Breast epithelium (tissue), 4 donors: ENCODE measurements around the gene FBN1. TPM values are rescaled to one million over a fixed set of nuclear protein-coding genes. Genes with fewer than 3 reads are reported as not detected.

Source experiments
- DNase-seq, 2 donors: peaks; one replicate each; pipeline ENCODE4 v3.0.0-alpha.2; 2019; ENCODE audit warnings: low spot score in 2 of 2
- H3K27ac ChIP-seq, 2 donors: fragments of 200-600 bp; sonication (generic) in 1 of 2; one replicate each; pipeline ENCODE4 v1.5.1; 2016 to 2019; ENCODE audit warnings: mild to moderate bottlenecking in 1 of 2
- H3K27me3 ChIP-seq, 2 donors: fragments of 200-600 bp; sonication (generic) in 1 of 2; one replicate each; pipeline versions ENCODE4 v1.5.1 to v1.6.0; 2017 to 2019; ENCODE audit warnings: control low read depth in 1 of 2, mild to moderate bottlenecking in 1 of 2
- H3K36me3 ChIP-seq: fragments of 200-600 bp; one replicate; pipeline ENCODE4 v1.5.1; 2019
- H3K4me1 ChIP-seq, 2 donors: fragments of 200-600 bp; sonication (generic); one replicate each; pipeline ENCODE4 v1.5.1; 2016 to 2019; ENCODE audit warnings: control low read depth in 1 of 2
- H3K4me3 ChIP-seq, 3 donors: fragments of 200-600 bp; sonication (generic); 1 replicate in 2 of 3; 2 replicates in 1 of 3; pipeline ENCODE4 v1.5.1; 2016 to 2019; ENCODE audit warnings: mild to moderate bottlenecking in 3 of 3, moderate library complexity in 2 of 3
- H3K9me3 ChIP-seq, 2 donors: fragments of 200-600 bp; sonication (generic) in 1 of 2; one replicate each; pipeline ENCODE4 v1.5.1; 2016 to 2019; ENCODE audit warnings: control low read depth in 1 of 2
- POLR2A ChIP-seq: fragments of 450-650 bp; IDR thresholded peaks from one replicate; pipeline ENCODE4 v1.6.1; 2016; ENCODE audit warnings: antibody characterized with exemption, mild to moderate bottlenecking, moderate library complexity
- POLR2AphosphoS5 ChIP-seq, 3 donors: sonication (generic); formaldehyde crosslinking; IDR thresholded peaks; one replicate each; pipeline ENCODE4 v1.6.1; 2017; ENCODE audit warnings: antibody characterized with exemption in 3 of 3
- intact Hi-C: fragments of 100-400 bp; cut with DNase I; formaldehyde crosslinking; loops from one replicate; pipeline ENCODE4 v1.15.1; 2023; ENCODE audit warnings: low total_unique reads
- total RNA-seq, 3 donors: library from RNA; depleted of rRNA; stranded (reverse); fragments of >200 nt; gene quantifications; one replicate each; pipeline ENCODE4 v1.1.0, GENCODE V29; 2016
- TF ChIP-seq, protein P1 (sequence below), 3 donors: fragments of 450-650 bp; IDR thresholded peaks; one replicate each; pipeline ENCODE4 v1.5.1; 2016 to 2017; ENCODE audit warnings: antibody characterized with exemption in 3 of 3, mild to moderate bottlenecking in 3 of 3, moderate library complexity in 3 of 3

Gene FBN1
- total RNA-seq, 3 donors from 2014 or later = 38.5 to 210 (median 83.2) TPM

DNA sequence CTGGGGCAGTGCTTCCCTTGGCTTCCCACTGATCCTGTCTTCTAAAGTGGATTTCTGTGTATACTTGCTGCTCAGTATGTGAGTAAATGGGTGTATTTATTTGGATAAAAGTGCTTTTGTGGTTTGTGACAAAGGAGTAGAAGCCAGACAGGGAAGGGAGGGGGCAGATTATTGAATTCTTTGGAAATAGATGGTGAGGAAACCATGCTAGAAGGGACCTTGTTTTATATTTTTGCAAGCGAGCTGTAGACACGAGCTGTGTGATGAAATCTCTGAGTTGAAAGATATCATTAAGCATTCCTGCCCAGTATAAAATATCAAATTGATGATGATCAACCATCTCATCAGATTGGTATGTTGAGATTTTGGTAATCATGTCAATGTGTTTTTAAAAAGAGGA is 245.4 kb downstream of the FBN1 start:
- peak overlapping the region; percentile 5 to 38 for H3K27ac ChIP-seq
- peaks cover 0 to 7% of the 10 kb centered on the region in 2 donors for H3K4me1 ChIP-seq
- H3K36me3 ChIP-seq = no peaks in the 10 kb centered on the region
- no peaks in the 10 kb centered on the region for H3K9me3 ChIP-seq
- no peaks in the 10 kb centered on the region for H3K27me3 ChIP-seq
- intact Hi-C loops = no loop called here
- H3K4me3 ChIP-seq = no peak overlapping the region
- TF ChIP-seq POLR2A = no peak
- no peak for TF ChIP-seq POLR2AphosphoS5 (IDR thresholded peaks at IDR 0.05)
- TF ChIP-seq, protein P1, sequence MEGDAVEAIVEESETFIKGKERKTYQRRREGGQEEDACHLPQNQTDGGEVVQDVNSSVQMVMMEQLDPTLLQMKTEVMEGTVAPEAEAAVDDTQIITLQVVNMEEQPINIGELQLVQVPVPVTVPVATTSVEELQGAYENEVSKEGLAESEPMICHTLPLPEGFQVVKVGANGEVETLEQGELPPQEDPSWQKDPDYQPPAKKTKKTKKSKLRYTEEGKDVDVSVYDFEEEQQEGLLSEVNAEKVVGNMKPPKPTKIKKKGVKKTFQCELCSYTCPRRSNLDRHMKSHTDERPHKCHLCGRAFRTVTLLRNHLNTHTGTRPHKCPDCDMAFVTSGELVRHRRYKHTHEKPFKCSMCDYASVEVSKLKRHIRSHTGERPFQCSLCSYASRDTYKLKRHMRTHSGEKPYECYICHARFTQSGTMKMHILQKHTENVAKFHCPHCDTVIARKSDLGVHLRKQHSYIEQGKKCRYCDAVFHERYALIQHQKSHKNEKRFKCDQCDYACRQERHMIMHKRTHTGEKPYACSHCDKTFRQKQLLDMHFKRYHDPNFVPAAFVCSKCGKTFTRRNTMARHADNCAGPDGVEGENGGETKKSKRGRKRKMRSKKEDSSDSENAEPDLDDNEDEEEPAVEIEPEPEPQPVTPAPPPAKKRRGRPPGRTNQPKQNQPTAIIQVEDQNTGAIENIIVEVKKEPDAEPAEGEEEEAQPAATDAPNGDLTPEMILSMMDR (IDR thresholded peaks at IDR 0.05) = no peak
- DNase-seq = no peak

DNA sequence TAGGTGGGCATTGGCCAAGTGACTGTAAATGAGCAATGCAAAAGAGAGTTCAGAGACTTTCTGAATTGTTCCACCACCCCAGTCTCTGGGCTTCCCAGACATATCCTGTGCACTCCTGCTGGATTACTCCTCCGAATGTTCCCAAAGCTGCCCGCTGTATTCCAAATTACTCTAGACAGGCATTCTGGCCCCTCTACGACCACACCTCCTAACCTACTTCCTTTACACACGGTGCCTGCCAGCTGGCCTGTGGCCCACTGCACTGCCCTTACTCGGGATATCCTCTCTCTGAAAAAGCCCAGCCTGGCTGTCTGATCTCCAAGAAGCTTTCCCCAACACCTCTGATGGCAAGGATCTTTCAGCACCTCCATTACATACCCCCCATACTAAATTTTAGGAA is 247.7 kb downstream of the FBN1 start:
- DNase-seq = no peak
- Histone ChIP-seq H3K9me3 (no peaks in the 10 kb centered on the region), H3K36me3 (no peaks in the 10 kb centered on the region), H3K27me3 (no peaks in the 10 kb centered on the region), H3K27ac (peak overlapping the region in 1 of 2 donors; percentile 52), H3K4me1 (peaks cover 0 to 11% of the 10 kb centered on the region in 2 donors), H3K4me3 (no peak overlapping the region)
- TF ChIP-seq, protein P1 (IDR thresholded peaks at IDR 0.05) = no peak
- TF ChIP-seq POLR2AphosphoS5 (IDR thresholded peaks at IDR 0.05) (no peak), POLR2A (no peak)
- intact Hi-C loops = no loop called here

DNA sequence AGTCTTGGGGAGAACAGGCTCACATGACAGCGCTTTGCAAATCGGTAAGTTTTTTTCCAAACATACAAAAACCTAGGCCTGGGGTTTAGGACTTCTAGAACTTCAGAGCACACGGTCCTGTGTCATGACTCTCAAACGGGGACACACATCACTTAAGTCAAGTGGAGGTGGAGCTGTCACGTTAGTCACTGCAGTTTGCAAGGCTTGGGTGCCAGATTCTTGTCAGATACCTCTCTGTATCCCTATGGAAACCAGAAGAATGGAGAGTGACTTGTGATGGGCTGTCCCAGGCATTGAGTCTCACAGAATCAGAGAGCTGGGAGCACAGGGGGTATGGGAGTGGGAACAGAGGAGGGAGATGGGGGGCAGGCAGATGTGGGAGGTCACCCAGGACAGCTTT is 249.5 kb downstream of the FBN1 start:
- TF ChIP-seq POLR2A = no peak
- TF ChIP-seq, protein P1 (IDR thresholded peaks at IDR 0.05) = no peak
- no peak for TF ChIP-seq POLR2AphosphoS5 (IDR thresholded peaks at IDR 0.05)
- H3K4me3 ChIP-seq = no peak overlapping the region
- H3K4me1 ChIP-seq = peaks cover 0 to 11% of the 10 kb centered on the region in 2 donors
- H3K36me3 ChIP-seq = no peaks in the 10 kb centered on the region
- no peak for DNase-seq
- H3K9me3 ChIP-seq = no peaks in the 10 kb centered on the region
- H3K27ac ChIP-seq = peak overlapping the region; percentile 71
- intact Hi-C loops = no loop called here
- H3K27me3 ChIP-seq = no peaks in the 10 kb centered on the region

- TF ChIP-seq POLR2AphosphoS5 (IDR thresholded peaks at IDR 0.05) (peak in 2 of 3 donors; percentile 67 to 68), POLR2A (no peak)
- Histone ChIP-seq H3K9me3 (no peaks in the 10 kb centered on the region), H3K4me1 (peaks cover 0 to 11% of the 10 kb centered on the region in 2 donors), H3K36me3 (no peaks in the 10 kb centered on the region), H3K4me3 (no peak overlapping the region), H3K27ac (peak overlapping the region; percentile 71), H3K27me3 (no peaks in the 10 kb centered on the region)
- intact Hi-C loops = no loop called here
- DNase-seq = peak in 1 of 2 donors; percentile 30
Measured at GRCh38 chr15:48395521-48396011, 249.9 kb downstream of the FBN1 start.

GRCh38 chr15:48394970-48395369 is 250.5 kb downstream of the FBN1 start:
- Histone ChIP-seq H3K27ac (peak overlapping the region; percentile 71), H3K36me3 (no peaks in the 10 kb centered on the region), H3K9me3 (no peaks in the 10 kb centered on the region), H3K27me3 (no peaks in the 10 kb centered on the region), H3K4me1 (peaks cover 0 to 11% of the 10 kb centered on the region in 2 donors), H3K4me3 (no peak overlapping the region)
- TF ChIP-seq POLR2AphosphoS5 (IDR thresholded peaks at IDR 0.05) (no peak), POLR2A (no peak)
- TF ChIP-seq, protein P1 (IDR thresholded peaks at IDR 0.05) = no peak
- intact Hi-C loops = no loop called here
- no peak for DNase-seq
